ENCODE results near the gene MYO1B.
A peak's percentile ranks its signal among the peaks of the same experiment; 100 is the strongest.

The MYO1B gene

GRCh38 chr2:191264647-191265081, 19.5 kb downstream of the MYO1B start:
- DNase-seq, result no peak

DNA sequence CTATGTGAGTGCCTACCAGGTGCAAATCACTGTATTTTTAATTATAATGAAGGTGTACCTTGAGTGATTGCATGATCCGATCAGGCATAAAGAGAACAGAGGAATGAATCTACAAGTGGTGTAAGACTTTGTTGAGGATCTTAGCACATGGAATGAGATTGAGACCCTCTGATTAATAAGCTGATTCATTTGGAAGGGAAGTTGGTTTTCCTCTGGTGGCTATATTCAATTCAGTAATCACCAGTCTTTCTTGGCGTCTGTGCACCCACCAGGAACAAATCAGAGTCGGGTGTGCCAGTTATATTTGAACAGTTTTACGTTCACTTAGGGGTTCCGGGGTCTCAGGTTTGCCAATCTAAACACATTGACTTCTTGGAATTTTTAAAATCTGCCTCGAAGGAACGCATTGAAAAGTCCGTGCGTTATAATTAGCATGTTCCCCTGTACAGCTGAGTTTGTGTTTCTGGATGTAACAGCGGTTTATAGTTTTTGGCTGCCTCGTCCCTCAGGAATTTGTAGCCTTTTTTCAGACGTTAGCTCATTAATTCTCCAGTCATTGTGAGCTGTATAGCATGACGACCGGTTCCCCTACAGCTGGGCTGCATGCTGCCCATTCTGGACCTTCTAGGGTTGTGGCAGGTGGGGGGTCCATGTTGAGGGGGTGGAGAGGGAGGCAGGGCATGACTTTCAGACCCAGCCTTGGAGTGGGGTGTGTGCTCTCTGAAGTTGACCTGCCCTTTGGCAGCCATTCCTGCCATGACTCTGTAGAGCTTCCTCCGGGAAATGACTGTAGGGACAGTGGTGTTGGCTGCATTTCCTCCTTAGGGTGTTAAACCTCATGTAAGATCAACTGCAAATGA, 20.3 kb downstream of the MYO1B start:
- no peak for DNase-seq

DNA sequence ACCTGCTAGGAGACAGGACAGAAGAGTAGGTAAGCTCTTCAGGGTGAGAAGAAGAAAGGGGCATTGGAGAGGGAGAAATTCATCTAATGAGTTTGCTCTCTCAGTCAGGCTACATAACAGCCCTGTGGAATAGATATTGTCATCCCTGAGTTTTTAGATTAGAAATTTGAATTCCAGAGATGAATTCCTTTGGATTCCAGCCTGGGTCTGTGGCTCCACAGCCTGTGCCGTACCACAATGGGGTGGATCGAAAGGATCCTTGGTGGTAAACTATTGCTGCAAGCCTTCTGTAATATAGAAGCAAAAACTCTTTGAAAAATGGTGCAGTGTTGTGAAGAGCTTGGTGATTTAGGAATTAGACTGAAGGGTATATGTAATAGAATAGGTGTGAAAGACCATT, 21.0 kb downstream of the MYO1B start:
- DNase-seq, result no peak

GRCh38 chr2:191268596-191268995, 23.4 kb downstream of the MYO1B start:
- no peak for DNase-seq

DNA sequence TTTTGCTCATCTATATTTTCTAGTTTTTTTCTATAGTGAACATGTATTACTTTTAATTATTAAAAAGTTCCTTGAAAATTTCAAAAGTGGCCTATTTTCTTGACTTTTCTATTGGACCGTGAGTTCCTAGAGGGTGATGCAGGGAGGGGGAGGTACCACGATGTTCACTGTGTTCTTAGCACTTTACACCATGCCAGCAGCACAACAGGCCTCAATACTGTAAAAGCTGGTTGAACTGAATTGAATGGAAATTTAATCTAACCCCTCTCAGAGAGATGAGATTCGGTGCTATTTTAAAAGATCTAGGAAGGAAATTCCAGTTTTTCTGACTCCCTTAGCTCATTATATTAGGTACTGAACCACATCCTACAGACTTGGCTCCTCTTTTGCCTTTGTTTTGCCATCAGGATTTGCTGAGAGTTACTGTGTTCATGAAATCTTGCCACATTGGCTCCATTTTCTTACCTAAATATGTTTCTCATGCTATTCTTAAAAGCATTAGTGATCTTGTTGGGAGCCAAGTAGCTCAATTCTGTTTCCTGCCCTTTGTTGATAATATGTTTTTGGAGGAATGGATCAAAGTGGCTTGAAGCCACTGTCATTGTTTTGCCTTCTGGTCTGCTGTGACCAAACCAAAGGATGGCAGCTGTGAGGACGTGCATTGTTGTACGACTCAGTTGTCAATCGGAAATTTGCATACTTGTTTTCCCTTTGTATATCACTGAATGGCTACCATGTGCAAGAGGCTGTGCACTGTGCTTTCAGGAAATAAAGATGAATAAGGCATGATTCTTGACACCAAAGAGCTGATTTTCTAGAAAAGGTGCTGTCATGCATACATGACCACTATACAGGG, 25.3 kb downstream of the MYO1B start:
- DNase-seq, result no peak

- no peak for DNase-seq
Observed at GRCh38 chr2:191272064-191272463, 26.9 kb downstream of the MYO1B start.

DNA sequence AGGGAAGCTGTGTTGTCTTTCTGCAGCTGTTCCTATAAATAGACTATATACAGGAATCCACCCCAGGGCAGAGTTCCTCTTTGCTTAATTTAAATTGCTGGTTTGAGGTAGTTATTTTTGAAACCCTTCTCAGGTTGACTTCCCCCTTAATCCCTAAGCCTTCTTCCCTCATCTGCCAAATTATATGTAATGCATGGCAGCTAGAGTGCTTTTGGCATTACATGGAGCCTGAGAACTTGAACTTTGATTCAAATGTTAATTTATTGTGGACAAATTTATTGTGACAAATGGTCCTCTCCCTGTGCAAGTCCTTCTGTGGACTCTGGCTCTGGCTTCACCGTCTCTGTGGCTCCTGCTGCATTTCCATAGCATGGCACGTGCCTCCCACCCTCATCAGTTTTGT, 29.2 kb downstream of the MYO1B start:
- DNase-seq, result peak; percentile 59

DNA sequence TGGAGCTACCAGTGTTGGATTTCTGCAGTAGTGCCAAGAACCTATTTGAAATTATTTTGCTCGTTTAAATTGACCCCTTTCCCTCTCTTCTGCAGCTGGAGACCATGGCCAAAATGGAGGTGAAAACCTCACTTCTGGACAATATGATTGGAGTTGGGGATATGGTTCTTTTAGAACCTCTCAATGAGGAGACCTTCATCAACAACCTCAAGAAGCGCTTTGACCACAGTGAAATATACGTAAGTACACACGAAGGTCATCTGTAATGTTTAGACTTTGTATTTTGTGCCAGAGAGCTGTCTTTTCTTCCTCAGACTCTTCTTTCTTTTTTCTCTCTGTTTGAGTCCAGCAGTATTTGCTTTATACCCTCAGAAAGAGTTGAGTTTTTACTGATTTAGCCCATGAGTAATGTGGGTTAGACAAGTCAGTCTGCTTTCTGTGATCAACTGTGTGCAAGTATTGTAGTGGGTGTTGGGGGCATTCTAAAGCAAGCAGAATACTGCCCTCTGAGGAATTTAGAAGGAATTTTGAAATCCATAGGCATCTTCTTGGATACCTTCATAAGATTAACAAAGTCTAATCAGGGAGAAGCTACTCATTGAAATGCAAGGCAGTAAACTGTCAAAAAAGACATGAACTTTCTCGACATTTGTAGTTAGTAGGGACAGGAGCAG, 31.7 kb downstream of the MYO1B start:
- no peak for DNase-seq

DNA sequence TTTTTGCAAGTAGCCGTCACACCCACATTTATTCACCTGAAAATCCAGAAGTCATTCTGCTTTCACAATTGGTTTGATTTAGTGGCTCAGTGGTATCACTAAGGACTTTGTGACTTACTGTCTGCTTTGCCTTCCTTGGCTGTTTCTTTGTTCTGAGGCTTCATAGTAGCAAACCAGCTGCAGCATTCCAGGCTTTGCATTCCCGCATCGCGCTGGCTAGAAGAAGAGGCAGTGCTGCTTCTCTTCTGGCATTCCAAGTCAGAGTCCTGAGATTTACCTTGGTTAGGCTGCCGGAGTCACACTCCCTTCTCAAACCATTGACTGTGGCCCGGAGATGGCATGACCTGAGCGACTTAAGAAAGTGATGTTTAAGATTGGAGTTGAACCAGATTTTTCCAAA, 35.1 kb downstream of the MYO1B start:
- no peak for DNase-seq

- DNase-seq, result no peak
Observed at GRCh38 chr2:191280834-191281756, 35.9 kb downstream of the MYO1B start.

DNA sequence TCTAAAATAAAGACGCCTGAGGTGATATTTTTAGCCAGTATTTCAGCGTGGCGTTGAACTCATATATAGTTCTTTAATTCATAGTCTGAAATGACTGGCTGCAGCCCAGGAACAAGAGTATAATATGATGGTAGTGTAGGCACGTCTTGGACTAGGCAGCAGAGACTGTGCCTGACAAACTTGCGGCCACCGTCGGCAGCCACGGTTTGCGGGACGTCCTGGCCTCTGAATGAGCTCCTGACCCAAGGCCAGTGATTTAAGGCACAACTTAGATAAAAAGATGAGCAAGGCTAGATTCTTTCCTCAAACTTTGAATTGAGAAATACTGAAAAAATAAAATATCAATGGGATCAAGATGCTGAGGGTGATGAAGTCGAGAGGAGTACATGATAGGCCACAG, 40.0 kb downstream of the MYO1B start:
- no peak for DNase-seq

GRCh38 chr2:191287820-191288219, 42.6 kb downstream of the MYO1B start:
- DNase-seq, result no peak

DNA sequence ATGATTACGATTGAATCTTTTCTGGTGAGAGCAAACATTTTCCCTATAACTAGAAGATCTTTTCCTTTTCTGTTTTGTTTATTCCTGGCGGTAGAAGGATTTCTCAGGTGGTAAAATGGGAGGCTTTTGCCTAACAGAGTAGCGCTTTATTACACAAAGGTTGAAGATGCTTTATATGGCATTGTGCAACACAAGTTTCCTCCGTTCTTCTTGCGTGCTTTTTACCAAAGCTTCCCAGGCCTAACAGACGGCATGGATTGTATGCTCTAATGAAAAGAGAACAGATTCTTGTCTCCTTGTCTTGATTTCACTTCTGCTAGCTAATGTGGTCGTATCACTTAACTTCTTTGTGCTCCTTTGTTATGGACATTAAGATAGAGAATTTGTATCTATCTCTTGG, 43.8 kb downstream of the MYO1B start:
- no peak for DNase-seq

GRCh38 chr2:191291471-191291870, 46.3 kb downstream of the MYO1B start:
- DNase-seq, result no peak

GRCh38 chr2:191292869-191293268, 47.7 kb downstream of the MYO1B start:
- DNase-seq, result no peak

DNA sequence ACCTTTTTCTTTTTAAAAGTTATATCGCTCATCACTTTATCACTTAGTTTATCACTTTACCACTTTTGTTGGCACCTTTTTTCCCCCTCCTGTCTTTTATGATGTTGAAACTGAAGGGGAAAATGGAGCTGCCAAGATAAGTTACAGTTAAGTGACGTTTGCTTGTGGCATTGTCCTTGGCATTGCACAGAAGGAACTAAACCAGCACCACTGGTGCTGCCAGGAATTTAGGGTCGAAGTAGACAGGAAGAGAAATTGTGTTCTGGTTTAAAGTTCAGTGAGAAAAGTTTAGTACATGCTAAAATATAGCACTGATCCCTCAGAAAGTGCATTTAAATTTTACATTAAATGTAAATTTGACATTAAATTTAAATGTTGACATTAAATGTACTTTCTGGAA, 49.9 kb downstream of the MYO1B start:
- no peak for DNase-seq

DNA sequence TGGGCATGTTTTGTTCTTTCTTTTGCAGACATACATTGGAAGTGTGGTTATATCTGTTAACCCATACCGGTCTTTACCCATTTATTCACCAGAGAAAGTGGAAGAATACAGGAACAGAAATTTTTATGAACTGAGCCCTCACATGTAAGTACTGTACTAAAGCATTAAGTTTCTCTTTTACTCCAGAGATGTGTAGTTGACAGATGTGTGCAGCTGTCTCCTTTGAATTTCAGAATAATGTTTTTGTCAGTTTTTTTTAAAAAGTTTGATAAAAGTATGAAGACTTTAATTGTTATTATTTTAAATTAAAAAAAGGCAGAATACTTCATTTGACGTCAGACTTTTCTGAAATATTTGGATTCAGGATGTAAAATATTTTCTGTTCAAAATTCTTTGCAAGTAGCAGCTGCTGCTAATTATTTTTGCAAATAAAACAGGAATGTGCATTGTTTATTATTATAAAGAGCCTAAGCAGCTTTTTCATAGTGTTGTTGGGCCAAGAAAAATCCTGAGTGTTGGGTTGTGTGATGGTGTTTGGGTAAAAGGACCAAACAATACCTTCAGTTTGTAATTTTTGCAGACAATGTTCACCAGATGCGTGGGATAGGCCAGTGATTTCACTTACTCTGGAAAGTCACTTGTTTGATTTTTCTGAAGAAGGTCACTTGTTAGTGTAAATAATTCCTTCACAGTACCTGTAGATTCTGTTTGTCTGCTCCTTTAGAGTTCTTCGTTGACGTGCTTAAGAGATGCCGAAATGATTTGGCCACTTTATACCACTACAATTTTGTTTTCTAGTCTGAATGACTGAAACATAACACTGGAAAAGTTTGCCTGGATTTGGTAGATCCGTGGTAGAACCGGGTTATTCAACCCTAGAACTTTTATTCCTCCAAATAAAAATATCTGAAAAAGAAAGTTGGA, 51.1 kb downstream of the MYO1B start:
- no peak for DNase-seq

- DNase-seq, result no peak
Observed at GRCh38 chr2:191297033-191297432, 51.8 kb downstream of the MYO1B start.

DNA sequence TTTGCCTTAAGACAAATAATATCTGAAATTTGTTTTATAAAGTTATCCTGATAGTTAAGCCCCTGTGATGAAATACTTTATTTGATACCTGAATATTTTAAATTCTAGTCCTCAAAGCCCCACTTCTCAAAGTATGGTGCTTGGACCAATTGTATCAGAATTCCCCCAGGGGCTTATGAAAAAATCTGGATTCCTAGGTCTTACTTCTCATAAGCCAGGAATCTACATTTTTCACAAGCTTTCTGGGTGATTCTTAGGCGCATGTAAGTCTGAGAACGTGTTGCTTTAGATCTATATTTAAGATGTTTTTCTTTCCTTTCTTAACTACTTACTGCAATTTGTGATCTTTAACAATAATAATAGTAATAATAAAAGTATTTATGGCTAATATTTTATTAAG, 53.1 kb downstream of the MYO1B start:
- DNase-seq, result no peak

DNA sequence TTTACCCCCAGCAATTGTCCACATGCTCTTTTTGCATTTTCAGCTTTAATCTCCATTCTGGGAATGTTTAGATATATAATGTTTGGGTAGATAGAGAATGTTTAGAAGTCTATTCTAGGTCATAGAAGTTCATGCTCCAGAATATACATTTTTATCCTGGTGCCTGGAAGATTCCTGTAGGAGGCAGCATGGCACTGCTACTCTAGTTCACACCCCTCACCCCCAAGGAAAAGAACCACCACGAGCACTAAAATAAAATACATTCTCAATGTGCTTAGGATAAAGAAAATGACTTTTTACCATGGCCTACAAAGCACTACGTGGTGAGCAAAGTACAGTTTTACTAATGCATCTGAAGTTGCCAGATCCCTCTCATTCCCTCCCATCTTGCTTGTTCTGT, 53.8 kb downstream of the MYO1B start:
- DNase-seq, result no peak

DNA sequence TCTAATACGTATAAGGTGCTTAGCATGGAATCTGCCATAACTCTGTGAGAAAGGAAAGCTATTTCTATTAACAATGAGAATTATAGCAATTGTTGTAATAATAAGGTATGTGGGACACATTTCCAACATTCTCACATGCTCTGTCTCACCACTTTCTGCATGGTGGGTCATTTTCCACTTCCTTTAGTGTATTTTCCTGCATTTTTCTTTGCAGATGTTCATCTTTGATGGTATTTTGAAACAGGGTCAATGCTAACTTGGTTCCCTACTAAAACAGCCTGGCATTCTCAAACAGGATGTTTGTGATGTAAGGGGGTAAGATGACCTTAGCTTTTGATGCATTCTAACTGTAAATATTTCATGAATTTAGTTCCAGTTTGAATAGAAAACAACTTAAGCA, 54.7 kb downstream of the MYO1B start:
- no peak for DNase-seq

Data from NCI-H146 (cell line).